ENCODE measurements around the gene PTPRM.

- TF ChIP-seq, protein P1, sequence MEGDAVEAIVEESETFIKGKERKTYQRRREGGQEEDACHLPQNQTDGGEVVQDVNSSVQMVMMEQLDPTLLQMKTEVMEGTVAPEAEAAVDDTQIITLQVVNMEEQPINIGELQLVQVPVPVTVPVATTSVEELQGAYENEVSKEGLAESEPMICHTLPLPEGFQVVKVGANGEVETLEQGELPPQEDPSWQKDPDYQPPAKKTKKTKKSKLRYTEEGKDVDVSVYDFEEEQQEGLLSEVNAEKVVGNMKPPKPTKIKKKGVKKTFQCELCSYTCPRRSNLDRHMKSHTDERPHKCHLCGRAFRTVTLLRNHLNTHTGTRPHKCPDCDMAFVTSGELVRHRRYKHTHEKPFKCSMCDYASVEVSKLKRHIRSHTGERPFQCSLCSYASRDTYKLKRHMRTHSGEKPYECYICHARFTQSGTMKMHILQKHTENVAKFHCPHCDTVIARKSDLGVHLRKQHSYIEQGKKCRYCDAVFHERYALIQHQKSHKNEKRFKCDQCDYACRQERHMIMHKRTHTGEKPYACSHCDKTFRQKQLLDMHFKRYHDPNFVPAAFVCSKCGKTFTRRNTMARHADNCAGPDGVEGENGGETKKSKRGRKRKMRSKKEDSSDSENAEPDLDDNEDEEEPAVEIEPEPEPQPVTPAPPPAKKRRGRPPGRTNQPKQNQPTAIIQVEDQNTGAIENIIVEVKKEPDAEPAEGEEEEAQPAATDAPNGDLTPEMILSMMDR (conservative IDR thresholded peaks at IDR 0.05; ENCODE audit: low read depth, low read length): no peak
- TF ChIP-seq EZH2 (IDR thresholded peaks at IDR 0.05; ENCODE audit: low read length, unreplicated experiment): no peak
Measured at GRCh38 chr18:8124232-8125146, 557.4 kb downstream of the PTPRM start.
